HG03575 (cell line): ENCODE measurements around the gene TNFRSF18.

Experiments used
- ATAC-seq: cut with Tn5 transposase; IDR thresholded peaks from one replicate; pipeline ENCODE4 v1.9.1; 2021; ENCODE audit not compliant: unreplicated experiment, insufficient number of reproducible peaks, low FRiP score; ENCODE audit errors: extremely low read depth

TNFRSF18 gene

GRCh38 chr1:1241588-1242219 is 35.3 kb upstream of the TNFRSF18 start:
- ATAC-seq: no peak

GRCh38 chr1:1240822-1241587 is 34.6 kb upstream of the TNFRSF18 start:
- no peak for ATAC-seq

GRCh38 chr1:1240348-1240732 is 33.9 kb upstream of the TNFRSF18 start:
- ATAC-seq: no peak

- ATAC-seq: no peak
Measured at GRCh38 chr1:1239614-1240347, 33.4 kb upstream of the TNFRSF18 start.

GRCh38 chr1:1239227-1239613 is 32.8 kb upstream of the TNFRSF18 start:
- no peak for ATAC-seq

GRCh38 chr1:1238702-1239178 is 32.3 kb upstream of the TNFRSF18 start:
- ATAC-seq: no peak

GRCh38 chr1:1237874-1238701 is 31.7 kb upstream of the TNFRSF18 start:
- ATAC-seq: no peak

GRCh38 chr1:1236945-1237873 is 30.8 kb upstream of the TNFRSF18 start:
- no peak for ATAC-seq

GRCh38 chr1:1236176-1236763 is 29.9 kb upstream of the TNFRSF18 start:
- ATAC-seq: no peak

GRCh38 chr1:1235016-1235744 is 28.8 kb upstream of the TNFRSF18 start:
- ATAC-seq: no peak

GRCh38 chr1:1234180-1234808 is 27.9 kb upstream of the TNFRSF18 start:
- ATAC-seq: no peak

GRCh38 chr1:1233567-1233892 is 27.1 kb upstream of the TNFRSF18 start:
- no peak for ATAC-seq

- ATAC-seq: no peak
Measured at GRCh38 chr1:1232796-1233566, 26.6 kb upstream of the TNFRSF18 start.

GRCh38 chr1:1232208-1232795 is 25.9 kb upstream of the TNFRSF18 start, which contains the start of gene B3GALT6:
TSS of gene B3GALT6 (plus strand) at chr1:1232237. CDS start at chr1:1232279, 42 bp downstream.
- no peak for ATAC-seq

GRCh38 chr1:1231400-1232207 is 25.2 kb upstream of the TNFRSF18 start, which contains the start of gene SDF4:
TSS of gene SDF4 (minus strand) at chr1:1232001. CDS start at chr1:1228772, 3,229 bp downstream.
- peak; percentile 43 for ATAC-seq
